Stomach (tissue), 19 donors: ENCODE measurements around the gene SPECC1. TPM values are rescaled to one million over a fixed set of nuclear protein-coding genes. Genes with fewer than 3 reads are reported as not detected.
"Not testable (repeated sequence)": the region's sequence is repeated elsewhere in the genome, so short reads cannot be mapped to it uniquely, and the experiment has no call there.

Experiments
- DNase-seq, 2 donors: peaks; one replicate each; pipeline versions ENCODE4 v3.0.0 to v3.0.0-alpha.2; 2013 to 2019
- H3K27ac ChIP-seq, 5 donors: fragments of 200-600 bp in 4 of 5; sonication (generic) in 4 of 5; one replicate each; pipeline ENCODE4 v1.5.1; 2013 to 2019; ENCODE audit warnings: mild to moderate bottlenecking in 1 of 5, moderate library complexity in 1 of 5
- H3K27me3 ChIP-seq, 3 donors: fragments of 200-600 bp; sonication (generic); one replicate each; pipeline ENCODE4 v1.5.1; 2017 to 2019; ENCODE audit warnings: mixed run types in 1 of 3
- H3K36me3 ChIP-seq, 4 donors: fragments of 200-600 bp; sonication (generic); 1 replicate in 3 of 4; 2 replicates in 1 of 4; pipeline ENCODE4 v1.5.1; 2016 to 2019
- H3K4me1 ChIP-seq, 4 donors: fragments of 200-600 bp; sonication (generic); one replicate each; pipeline ENCODE4 v1.5.1; 2016 to 2019
- H3K4me3 ChIP-seq, 4 donors: fragments of 200-600 bp; sonication (generic) in 3 of 4; one replicate each; pipeline ENCODE4 v1.5.1; 2016 to 2019; ENCODE audit warnings: mild to moderate bottlenecking in 1 of 4
- H3K9me3 ChIP-seq, 4 donors: fragments of 200-600 bp; sonication (generic); one replicate each; pipeline ENCODE4 v1.5.1; 2016 to 2019
- CTCF ChIP-seq, 7 experiments: fragments of 450-650 bp in 4 of 7; fragments of 200-600 bp in 3 of 7; sonication (generic) in 3 of 7; IDR thresholded peaks; one replicate each; pipeline ENCODE4 v1.5.1; 2016 to 2019; ENCODE audit warnings: antibody characterized with exemption in 7 of 7, control low read depth in 2 of 7, mild to moderate bottlenecking in 1 of 7
- EP300 ChIP-seq: sonication (generic); formaldehyde crosslinking; IDR thresholded peaks from one replicate; pipeline ENCODE4 v1.6.1; 2017; ENCODE audit warnings: antibody characterized with exemption
- POLR2A ChIP-seq, 4 donors: fragments of 450-650 bp; IDR thresholded peaks; one replicate each; pipeline ENCODE4 v1.6.1; 2016; ENCODE audit warnings: antibody characterized with exemption in 4 of 4, control low read depth in 2 of 4, mild to moderate bottlenecking in 1 of 4, moderate library complexity in 1 of 4
- POLR2AphosphoS5 ChIP-seq, 3 donors: sonication (generic); formaldehyde crosslinking; IDR thresholded peaks; one replicate each; pipeline ENCODE4 v1.6.1; 2016; ENCODE audit warnings: antibody characterized with exemption in 3 of 3
- WGBS, 5 donors: extraction: QIAGEN DNeasy Blood & Tissue Kit in 3 of 5; methylation state at CpG; one replicate each; pipeline versions ENCODE4 v1.1.5 to v1.1.7; 2013 to 2018; 5-methylcytosine and 5-hydroxymethylcytosine counted together
- intact Hi-C: fragments of 100-400 bp; cut with DNase I; formaldehyde crosslinking; loops from one replicate; pipeline ENCODE4 v1.15.1; 2023; ENCODE audit warnings: low total_unique reads
- long read RNA-seq, 10 donors: transcript quantifications; one replicate each; lab custom pipeline, GENCODE V29; 2026
- polyA plus RNA-seq, 3 donors: library from polyadenylated mRNA; stranded (reverse); fragments of 200-250 nt; gene quantifications; one replicate each; pipeline ENCODE4 v1.2.3, GENCODE V29; 2013
- total RNA-seq, 5 donors: library from RNA; depleted of rRNA; stranded (reverse); fragments of >200 nt; gene quantifications; one replicate each; pipeline versions ENCODE4 v1.1.0 to v1.2.3, GENCODE V29; 2014 to 2016
- donor health status: healthy with polysubstance abuse.
- donor health status: Bipolar disorder and iron deficiency.
- donor health status: healthy.

SPECC1 gene
- 100 to 1,000 TPM in 1 of 5 donors, 10 to 100 TPM in 4; 29.2 to 161 (median 48.7) TPM for total RNA-seq
- polyA plus RNA-seq: 10 to 100 TPM; 12.8 to 32.9 (median 25.4) TPM
- long read RNA-seq, donor 1, partial matches to known transcripts: 0 of 1 reads
- long read RNA-seq, donor 1, other reads (novel, unspliced or antisense): 0 of 1 reads
- long read RNA-seq, donor 2, partial matches to known transcripts: 0 of 1 reads
- long read RNA-seq, donor 2, other reads (novel, unspliced or antisense): 0 of 1 reads
- long read RNA-seq, donor 3: 0 reads
- long read RNA-seq, donor 4: 0 reads
- long read RNA-seq, donor 5, partial matches to known transcripts: 0 of 1 reads
- long read RNA-seq, donor 5, other reads (novel, unspliced or antisense): 0 of 1 reads
- long read RNA-seq, donor 6: 0 reads
- long read RNA-seq, donor 7, partial matches to known transcripts: 0 of 2 reads
- long read RNA-seq, donor 7, other reads (novel, unspliced or antisense): 0 of 2 reads
- long read RNA-seq, donor 8, full-length matches to known transcripts: 2 of 2 reads
- long read RNA-seq, donor 8, partial matches to known transcripts: 0 of 2 reads
- long read RNA-seq, donor 8, other reads (novel, unspliced or antisense): 0 of 2 reads
- long read RNA-seq, donor 9: 0 reads
- long read RNA-seq, donor 10, partial matches to known transcripts: 0 of 1 reads
- long read RNA-seq, donor 10, other reads (novel, unspliced or antisense): 0 of 1 reads

GRCh38 chr17:20009302-20010098 is at the start of gene SPECC1:
SPECC1 (plus strand) TSS chr17:20009359; CDS start chr17:20096652, 87,293 bp downstream.
- peak; percentile 89 to 92 for DNase-seq
- Histone ChIP-seq H3K36me3 (no peaks in the 10 kb centered on the region), H3K27me3 (peaks cover 0 to 50% (median 10%) of the 10 kb centered on the region in 3 donors), H3K4me3 (peak within 1 kb of the TSS; percentile 63 to 81 (median 70)), H3K4me1 (peaks cover 9 to 23% (median 21%) of the 10 kb centered on the region in 4 donors), H3K27ac (peak within 1 kb of the TSS; percentile 21 to 80 (median 68)), H3K9me3 (no peaks in the 10 kb centered on the region)
- intact Hi-C loops: no loop called here
- WGBS, 5 donors: 0 to 1% (median 1%) methylated on average over 27 to 96 of the region's 96 CpGs
- TF ChIP-seq POLR2AphosphoS5 (IDR thresholded peaks at IDR 0.05) (peak in 2 of 3 donors; percentile 7 to 50), POLR2A (IDR thresholded peaks at IDR 0.05) (no peak), CTCF (IDR thresholded peaks at IDR 0.05) (peak in 4 of 7 experiments; percentile 73 to 99 (median 98))

GRCh38 chr17:19962954-19963353 is 46.2 kb upstream of the SPECC1 start:
- intact Hi-C loops, H3K27me3 ChIP-seq, DNase-seq, H3K27ac ChIP-seq, H3K4me3 ChIP-seq, H3K9me3 ChIP-seq: not testable (repeated sequence)
- H3K4me1 ChIP-seq: peaks cover 0 to 37% (median 20%) of the 10 kb centered on the region in 4 donors
- H3K36me3 ChIP-seq: peaks cover 21 to 83% (median 75%) of the 10 kb centered on the region in 4 donors
- 72 to 96% (median 87%) methylated on average over 2 of the region's 2 CpGs for WGBS, 5 donors

- Histone ChIP-seq H3K9me3 (no peaks in the 10 kb centered on the region), H3K36me3 (peaks cover 0 to 38% (median 36%) of the 10 kb centered on the region in 4 donors), H3K27me3 (no peaks in the 10 kb centered on the region), H3K4me3 (no peak overlapping the region), H3K27ac (no peak overlapping the region), H3K4me1 (peaks cover 22 to 72% (median 47%) of the 10 kb centered on the region in 4 donors)
- no peak for TF ChIP-seq CTCF (IDR thresholded peaks at IDR 0.05)
- TF ChIP-seq POLR2A (IDR thresholded peaks at IDR 0.05): no peak
- no peak for TF ChIP-seq EP300
- DNase-seq: no peak
- WGBS, 5 donors: 72 to 82% (median 74%) methylated on average over 2 of the region's 2 CpGs
- intact Hi-C loops: no loop called here
Observed at GRCh38 chr17:19973156-19973555, 36.0 kb upstream of the SPECC1 start.

GRCh38 chr17:19975601-19976000 is 33.6 kb upstream of the SPECC1 start:
- Histone ChIP-seq H3K27me3 (no peaks in the 10 kb centered on the region), H3K4me3 (peak overlapping the region in 2 of 4 donors; percentile 88 to 99), H3K27ac (no peak overlapping the region), H3K4me1 (peaks cover 26 to 82% (median 51%) of the 10 kb centered on the region in 4 donors), H3K36me3 (peaks cover 0 to 23% (median 17%) of the 10 kb centered on the region in 4 donors), H3K9me3 (no peaks in the 10 kb centered on the region)
- intact Hi-C loops: no loop called here
- no peak for TF ChIP-seq POLR2A (IDR thresholded peaks at IDR 0.05)
- TF ChIP-seq POLR2AphosphoS5 (IDR thresholded peaks at IDR 0.05): no peak
- TF ChIP-seq CTCF (IDR thresholded peaks at IDR 0.05): no peak
- no peak for TF ChIP-seq EP300
- 73 to 85% (median 83%) methylated on average over 3 of the region's 3 CpGs for WGBS, 5 donors
- no peak for DNase-seq
